SU-DHL-6 (cell line): ENCODE data around the gene TRIM38.

Experiments used
- EZH2phosphoT487 ChIP-seq: fragments of 200-600 bp; sonication (generic), shearing (Covaris generic); conservative IDR thresholded peaks from 2 replicates; pipeline ENCODE4 v1.6.1; 2018; ENCODE audit warnings: mild to moderate bottlenecking, antibody characterized with exemption, low read length, moderate library complexity, mixed read lengths
- TF ChIP-seq, protein P1 (sequence below): fragments of 200-600 bp; sonication (generic); IDR thresholded peaks from one replicate; pipeline ENCODE4 v1.5.1; 2017; ENCODE audit warnings: antibody characterized with exemption, mild to moderate bottlenecking, low read length, moderate library complexity; ENCODE audit not compliant: insufficient read depth, poor library complexity, severe bottlenecking

DNA sequence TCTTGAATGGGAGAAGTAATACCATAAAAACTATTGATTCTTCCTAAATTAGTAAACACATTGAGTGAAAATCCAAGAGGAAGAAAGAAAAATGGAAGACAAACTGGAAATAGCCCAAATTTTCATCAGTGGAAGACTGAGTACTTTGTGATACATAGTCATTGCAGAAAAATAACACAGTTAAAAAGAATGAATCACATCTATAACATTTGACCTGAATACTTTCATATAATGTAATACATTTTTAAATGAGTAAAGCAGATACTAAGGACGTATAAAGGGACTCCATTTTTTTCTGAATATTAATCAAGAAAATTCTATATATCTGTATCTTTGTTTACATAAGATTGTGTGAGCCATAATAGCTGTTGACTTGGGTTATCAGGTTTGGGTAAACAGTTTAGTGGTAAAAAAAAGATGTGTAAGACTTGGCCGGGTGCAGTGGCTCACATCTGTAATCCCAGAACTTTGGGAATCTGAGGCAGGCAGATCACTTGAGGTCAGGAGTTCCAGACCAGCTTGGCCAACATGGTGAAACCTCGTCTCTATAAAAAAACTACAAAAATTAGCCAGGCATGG is 27.8 kb upstream of the TRIM38 start:
- TF ChIP-seq, protein P1, sequence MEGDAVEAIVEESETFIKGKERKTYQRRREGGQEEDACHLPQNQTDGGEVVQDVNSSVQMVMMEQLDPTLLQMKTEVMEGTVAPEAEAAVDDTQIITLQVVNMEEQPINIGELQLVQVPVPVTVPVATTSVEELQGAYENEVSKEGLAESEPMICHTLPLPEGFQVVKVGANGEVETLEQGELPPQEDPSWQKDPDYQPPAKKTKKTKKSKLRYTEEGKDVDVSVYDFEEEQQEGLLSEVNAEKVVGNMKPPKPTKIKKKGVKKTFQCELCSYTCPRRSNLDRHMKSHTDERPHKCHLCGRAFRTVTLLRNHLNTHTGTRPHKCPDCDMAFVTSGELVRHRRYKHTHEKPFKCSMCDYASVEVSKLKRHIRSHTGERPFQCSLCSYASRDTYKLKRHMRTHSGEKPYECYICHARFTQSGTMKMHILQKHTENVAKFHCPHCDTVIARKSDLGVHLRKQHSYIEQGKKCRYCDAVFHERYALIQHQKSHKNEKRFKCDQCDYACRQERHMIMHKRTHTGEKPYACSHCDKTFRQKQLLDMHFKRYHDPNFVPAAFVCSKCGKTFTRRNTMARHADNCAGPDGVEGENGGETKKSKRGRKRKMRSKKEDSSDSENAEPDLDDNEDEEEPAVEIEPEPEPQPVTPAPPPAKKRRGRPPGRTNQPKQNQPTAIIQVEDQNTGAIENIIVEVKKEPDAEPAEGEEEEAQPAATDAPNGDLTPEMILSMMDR, result no peak
- no peak for TF ChIP-seq EZH2phosphoT487
